HepG2 (cell line): ENCODE data around the gene GPR173. TPM values are rescaled to one million over a fixed set of nuclear protein-coding genes. Genes with fewer than 3 reads are reported as not detected.

ENCODE experiments used
- ARID4A ChIP-seq: sonication (generic); formaldehyde crosslinking; IDR thresholded peaks from 2 replicates; pipeline ENCODE4 v1.5.0; 2020; ENCODE audit warnings: mild to moderate bottlenecking, missing genetic modification reagents, borderline replicate concordance
- BCL6 ChIP-seq: IDR thresholded peaks from 2 replicates; pipeline ENCODE4 v1.6.1; 2016; ENCODE audit warnings: missing genetic modification reagents, missing compliant biosample characterization
- BHLHE40 ChIP-seq: IDR thresholded peaks from 2 replicates; pipeline ENCODE4 v1.6.1; 2011; ENCODE audit warnings: low read length, improper control_type of control experiment
- ELF4 ChIP-seq: sonication (generic); formaldehyde crosslinking; IDR thresholded peaks from 2 replicates; pipeline ENCODE4 v1.5.0; 2020; ENCODE audit warnings: missing genetic modification reagents, mild to moderate bottlenecking, moderate library complexity, borderline replicate concordance
- GLI4 ChIP-seq: sonication (generic); formaldehyde crosslinking; IDR thresholded peaks from 2 replicates; pipeline ENCODE4 v1.5.1; 2020; ENCODE audit warnings: missing genetic modification reagents, mild to moderate bottlenecking, moderate library complexity, borderline replicate concordance
- HNF4G ChIP-seq, 2 experiments: sonication (generic) in 1 of 2; formaldehyde crosslinking in 1 of 2; IDR thresholded peaks; 2 replicates each; pipeline versions ENCODE4 v1.4.0 to v1.6.1; 2011 to 2020; ENCODE audit warnings: borderline replicate concordance in 2 of 2, low read depth in 2 of 2, mild to moderate bottlenecking in 2 of 2, low read length in 1 of 2, missing genetic modification reagents in 1 of 2, moderate library complexity in 1 of 2
- JUN ChIP-seq: sonication (generic); formaldehyde crosslinking; IDR thresholded peaks from 2 replicates; pipeline ENCODE4 v1.4.0; 2020; ENCODE audit warnings: mild to moderate bottlenecking, missing genetic modification reagents
- JUNB ChIP-seq: sonication (generic); formaldehyde crosslinking; IDR thresholded peaks from 2 replicates; pipeline ENCODE4 v1.8.0; 2022; ENCODE audit warnings: missing genetic modification reagents, mild to moderate bottlenecking, borderline replicate concordance
- KAT2B ChIP-seq: fragments of 150-350 bp; IDR thresholded peaks from 2 replicates; pipeline ENCODE4 v1.6.1; 2014; ENCODE audit warnings: low read depth, low read length, borderline replicate concordance
- KDM2A ChIP-seq: sonication (generic); formaldehyde crosslinking; IDR thresholded peaks from 2 replicates; pipeline ENCODE4 v1.4.0; 2020; ENCODE audit warnings: low read depth, missing genetic modification reagents, borderline replicate concordance
- NFYC ChIP-seq: IDR thresholded peaks from 2 replicates; pipeline ENCODE4 v1.6.1; 2016; ENCODE audit warnings: missing genetic modification reagents, missing compliant biosample characterization
- NR1H2 ChIP-seq: sonication (generic); formaldehyde crosslinking; IDR thresholded peaks from 2 replicates; pipeline ENCODE4 v1.8.1; 2022; ENCODE audit warnings: low read depth, missing genetic modification reagents, borderline replicate concordance
- RAD21 ChIP-seq: fragments of 450-650 bp; formaldehyde crosslinking; IDR thresholded peaks from 2 replicates; pipeline ENCODE4 v1.5.0; 2020; ENCODE audit warnings: mild to moderate bottlenecking
- REXO4 ChIP-seq: sonication (generic); formaldehyde crosslinking; IDR thresholded peaks from 2 replicates; pipeline ENCODE4 v1.8.0; 2022; ENCODE audit warnings: missing genetic modification reagents, mild to moderate bottlenecking, borderline replicate concordance
- SALL1 ChIP-seq: sonication (generic); formaldehyde crosslinking; IDR thresholded peaks from 2 replicates; pipeline ENCODE4 v1.8.0; 2022; ENCODE audit warnings: mild to moderate bottlenecking, missing genetic modification reagents
- TEF ChIP-seq: sonication (generic); formaldehyde crosslinking; IDR thresholded peaks from 2 replicates; pipeline ENCODE4 v1.5.0; 2020; ENCODE audit warnings: missing genetic modification reagents
- U2AF1 ChIP-seq: fragments of 200-400 bp; formaldehyde crosslinking; optimal IDR thresholded peaks from 2 replicates; pipeline ENCODE3; 2017; ENCODE audit warnings: mild to moderate bottlenecking, low read depth, low read length
- ZBTB37 ChIP-seq: sonication (generic); formaldehyde crosslinking; IDR thresholded peaks from 2 replicates; pipeline ENCODE4 v1.4.0; 2020; ENCODE audit warnings: mild to moderate bottlenecking, missing genetic modification reagents
- ZBTB7B ChIP-seq: sonication (generic); formaldehyde crosslinking; IDR thresholded peaks from 2 replicates; pipeline ENCODE4 v1.4.0; 2020; ENCODE audit warnings: missing genetic modification reagents
- ZNF644 ChIP-seq: IDR thresholded peaks from 2 replicates; pipeline ENCODE4 v1.6.1; 2016; ENCODE audit warnings: low read depth
- ZNF703 ChIP-seq: sonication (generic); formaldehyde crosslinking; IDR thresholded peaks from 2 replicates; pipeline ENCODE4 v1.5.1; 2020; ENCODE audit warnings: missing genetic modification reagents, mild to moderate bottlenecking, moderate library complexity, borderline replicate concordance
- ZNF839 ChIP-seq: sonication (generic); formaldehyde crosslinking; IDR thresholded peaks from 2 replicates; pipeline ENCODE4 v1.4.0; 2020; ENCODE audit warnings: missing genetic modification reagents, mild to moderate bottlenecking, borderline replicate concordance
- polyA plus RNA-seq, 8 experiments: library from polyadenylated mRNA; depleted of rRNA in 3 of 8; stranded (reverse) in 7 of 8; unstranded in 1 of 8; fragments of >200 nt; fragmentation: Illumina TruSeq in 4 of 8; extraction: Trizol in 4 of 8; gene quantifications; 2 replicates each; pipeline versions ENCODE4 v1.2.1 to v1.2.3, GENCODE V29; 2011 to 2016; ENCODE audit warnings: low read depth in 4 of 8, missing spikeins in 1 of 8, mixed read lengths in 1 of 8; ENCODE audit not compliant: insufficient read depth in 1 of 8
- total RNA-seq, 5 experiments: library from RNA; depleted of rRNA; stranded (reverse); fragments of >200 nt; fragmentation: Illumina TruSeq; extraction: Trizol; gene quantifications; 2 replicates each; pipeline ENCODE4 v1.2.3, GENCODE V29; 2016; ENCODE audit warnings: low read depth in 1 of 5

GPR173 gene
- total and polyA plus RNA-seq, 2 of the 13 experiments (the other 11 are each of a cell fraction or from before 2014, with no cell fraction given) = 0.04 TPM; not detected in 1

- TF ChIP-seq JUNB (CRISPR knock-in tag) (no peak), ZNF703 (CRISPR knock-in tag) (no peak), NR1H2 (no peak), ZBTB37 (CRISPR knock-in tag) (no peak), BHLHE40 (no peak), ZBTB7B (CRISPR knock-in tag) (peak; percentile 25; the same call in 1 of the 2 replicates), GLI4 (CRISPR knock-in tag) (no peak), U2AF1 (no peak), HNF4G (IDR thresholded peaks at IDR 0.05; ENCODE audit: borderline replicate concordance, low read depth, low read length) (no peak), HNF4G (CRISPR knock-in tag; IDR thresholded peaks at IDR 0.05; ENCODE audit: borderline replicate concordance, low read depth) (no peak), ZNF839 (CRISPR knock-in tag) (no peak), BCL6 (CRISPR knock-in tag) (no peak), ZNF644 (CRISPR knock-in tag) (no peak), ELF4 (CRISPR knock-in tag) (no peak), SALL1 (CRISPR knock-in tag) (peak; percentile 22; the same call in 1 of the 2 replicates), NFYC (CRISPR knock-in tag) (no peak), REXO4 (CRISPR knock-in tag) (no peak), TEF (CRISPR knock-in tag) (no peak), ARID4A (peak; percentile 51; the same call in 1 of the 2 replicates), RAD21 (CRISPR knock-in tag) (peak; percentile 63), KDM2A (peak; percentile 62; the same call in 1 of the 2 replicates), KAT2B (no peak), JUN (CRISPR knock-in tag) (no peak)
Measured at GRCh38 chrX:53071604-53072417, 23.2 kb downstream of the GPR173 start (continued).
